Transverse colon (tissue), 4 donors: ENCODE data around the gene STX7. TPM values are rescaled to one million over a fixed set of nuclear protein-coding genes. Genes with fewer than 3 reads are reported as not detected.

ENCODE experiments used
- small RNA-seq, 4 donors: library from RNA; depleted of rRNA; stranded (forward); fragments of <200 nt; gene quantifications; one replicate each; pipeline ENCODE3, GENCODE V24; 2016
- total RNA-seq, 4 donors: library from RNA; depleted of rRNA; stranded (reverse); fragments of >200 nt; gene quantifications; one replicate each; pipeline ENCODE4 v1.1.0, GENCODE V29; 2016

STX7 gene
- total RNA-seq, 4 donors from 2014 or later: 9.0 to 50.9 (median 40.8) TPM

Small RNA genes lying within 50 kb of the gene (small RNA-seq; reads per million reads assigned to genes)
- 0 reads per million in 4 donors for gene TAAR7P

Other genes with a start within 250 kb of the STX7 start
- 10 to 100 TPM in 1 of 4 donors, 1 to 10 TPM in 2, not detected in 1; 5.5 to 16.3 (median 8.3) TPM for gene MOXD1, start 111.6 kb downstream of the STX7 start, total RNA-seq
- not detected for gene TAAR9, start 25.2 kb upstream of the STX7 start, total RNA-seq
- not detected for gene TAAR8, start 39.6 kb upstream of the STX7 start, total RNA-seq
- not detected for gene TAAR6, start 57.2 kb upstream of the STX7 start, total RNA-seq
- gene TAAR5, start 76.6 kb upstream of the STX7 start, total RNA-seq: not detected
- gene TAAR2, start 111.2 kb upstream of the STX7 start, total RNA-seq: not detected
- gene TAAR1, start 146.1 kb upstream of the STX7 start, total RNA-seq: not detected
- gene VNN1, start 200.9 kb upstream of the STX7 start, total RNA-seq: 10 to 100 TPM in 1 of 4 donors, 1 to 10 TPM in 1, under 1 TPM in 1, not detected in 1; 0.75 to 39.5 (median 2.1) TPM
- 1 to 10 TPM; 1.1 to 3.2 (median 2.8) TPM for gene VNN2, start 244.8 kb upstream of the STX7 start, total RNA-seq